Body of pancreas (tissue), 4 donors: Measurements from ENCODE around the gene BMP6. TPM values are rescaled to one million over a fixed set of nuclear protein-coding genes. Genes with fewer than 3 reads are reported as not detected.

ENCODE experiments used
- ATAC-seq: fragments of 150-250 bp; one replicate; pipeline ENCODE4 v1.9.1; 2016
- DNase-seq, 4 donors: peaks; one replicate each; pipeline ENCODE4 v3.0.0-alpha.2; 2019
- H3K27ac ChIP-seq, 4 donors: fragments of 200-600 bp; sonication (generic); 1 replicate in 3 of 4; 2 replicates in 1 of 4; pipeline versions ENCODE4 v1.5.1 to v1.6.1; 2016 to 2019; ENCODE audit warnings: mild to moderate bottlenecking in 1 of 4, mixed read lengths in 1 of 4, moderate library complexity in 1 of 4
- H3K27me3 ChIP-seq, 2 donors: fragments of 200-600 bp; sonication (generic); one replicate each; pipeline ENCODE4 v1.6.0; 2016; ENCODE audit warnings: mild to moderate bottlenecking in 1 of 2
- H3K36me3 ChIP-seq, 2 donors: fragments of 200-600 bp; sonication (generic); replicated peaks in 1 of 2; 2 replicates each; pipeline ENCODE4 v1.5.1; 2016; ENCODE audit warnings: low read depth in 2 of 2; ENCODE audit not compliant: insufficient read depth in 1 of 2
- H3K4me1 ChIP-seq: fragments of 200-600 bp; sonication (generic); one replicate; pipeline ENCODE4 v1.6.0; 2016
- H3K4me3 ChIP-seq, 2 donors: fragments of 200-600 bp; sonication (generic); 1 replicate in 1 of 2; 2 replicates in 1 of 2; pipeline ENCODE4 v1.5.1; 2016 to 2019
- H3K9me3 ChIP-seq, 3 donors: fragments of 200-600 bp; sonication (generic); 1 replicate in 2 of 3; 2 replicates in 1 of 3; pipeline ENCODE4 v1.5.1; 2016
- CTCF ChIP-seq, 7 experiments: fragments of 450-650 bp in 4 of 7; fragments of 200-600 bp in 3 of 7; sonication (generic) in 3 of 7; IDR thresholded peaks; one replicate each; pipeline ENCODE4 v1.5.1; 2016 to 2019; ENCODE audit warnings: antibody characterized with exemption in 7 of 7
- POLR2A ChIP-seq, 3 donors: fragments of 450-650 bp; IDR thresholded peaks; one replicate each; pipeline ENCODE4 v1.6.1; 2016; ENCODE audit warnings: antibody characterized with exemption in 3 of 3, mild to moderate bottlenecking in 2 of 3
- WGBS, 2 donors: methylation state at CpG; one replicate each; pipeline ENCODE4 v1.1.5; 2017; 5-methylcytosine and 5-hydroxymethylcytosine counted together
- intact Hi-C: fragments of 100-400 bp; cut with DNase I; formaldehyde crosslinking; loops from one replicate; pipeline ENCODE4 v1.15.1; 2023
- total RNA-seq, 2 donors: library from RNA; depleted of rRNA; stranded (reverse); fragments of >200 nt; gene quantifications; one replicate each; pipeline ENCODE4 v1.1.0, GENCODE V29; 2016

The BMP6 gene
- total RNA-seq, 2 donors from 2014 or later: 1.6 to 1.8 TPM

DNA sequence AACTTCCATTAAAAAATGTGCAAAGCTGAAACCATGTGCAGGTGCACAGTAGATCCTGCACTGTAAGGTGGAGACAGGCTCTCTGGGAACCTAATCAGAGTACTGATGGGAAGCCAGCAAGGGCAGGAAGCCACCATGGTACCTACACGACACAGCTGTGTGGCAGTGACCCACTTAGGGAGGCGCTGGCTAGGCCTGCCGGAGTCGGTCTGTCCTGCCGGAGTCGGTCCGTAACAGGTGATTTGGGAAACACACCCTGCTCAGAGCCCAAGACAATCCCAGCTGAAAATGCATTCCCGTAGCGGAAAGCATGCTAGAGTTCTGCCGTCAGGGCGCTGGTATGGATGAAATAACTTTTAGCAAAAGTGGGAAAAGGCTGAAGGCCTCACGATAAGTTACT is 167.4 kb downstream of the BMP6 start:
- H3K4me3 ChIP-seq: no peak overlapping the region
- DNase-seq (no peak), ATAC-seq (no peak)
- H3K4me1 ChIP-seq: no peaks in the 10 kb centered on the region
- intact Hi-C loops: no loop called here
- no peak overlapping the region for H3K27ac ChIP-seq
- no peaks in the 10 kb centered on the region for H3K9me3 ChIP-seq
- TF ChIP-seq POLR2A (IDR thresholded peaks at IDR 0.05): no peak
- no peak for TF ChIP-seq CTCF (IDR thresholded peaks at IDR 0.05)
- H3K27me3 ChIP-seq: no peaks in the 10 kb centered on the region
- 97% methylated on average over 12 of the region's 12 CpGs for WGBS, 2 donors
- H3K36me3 ChIP-seq: peaks cover 24 to 65% of the 10 kb centered on the region in 2 donors

DNA sequence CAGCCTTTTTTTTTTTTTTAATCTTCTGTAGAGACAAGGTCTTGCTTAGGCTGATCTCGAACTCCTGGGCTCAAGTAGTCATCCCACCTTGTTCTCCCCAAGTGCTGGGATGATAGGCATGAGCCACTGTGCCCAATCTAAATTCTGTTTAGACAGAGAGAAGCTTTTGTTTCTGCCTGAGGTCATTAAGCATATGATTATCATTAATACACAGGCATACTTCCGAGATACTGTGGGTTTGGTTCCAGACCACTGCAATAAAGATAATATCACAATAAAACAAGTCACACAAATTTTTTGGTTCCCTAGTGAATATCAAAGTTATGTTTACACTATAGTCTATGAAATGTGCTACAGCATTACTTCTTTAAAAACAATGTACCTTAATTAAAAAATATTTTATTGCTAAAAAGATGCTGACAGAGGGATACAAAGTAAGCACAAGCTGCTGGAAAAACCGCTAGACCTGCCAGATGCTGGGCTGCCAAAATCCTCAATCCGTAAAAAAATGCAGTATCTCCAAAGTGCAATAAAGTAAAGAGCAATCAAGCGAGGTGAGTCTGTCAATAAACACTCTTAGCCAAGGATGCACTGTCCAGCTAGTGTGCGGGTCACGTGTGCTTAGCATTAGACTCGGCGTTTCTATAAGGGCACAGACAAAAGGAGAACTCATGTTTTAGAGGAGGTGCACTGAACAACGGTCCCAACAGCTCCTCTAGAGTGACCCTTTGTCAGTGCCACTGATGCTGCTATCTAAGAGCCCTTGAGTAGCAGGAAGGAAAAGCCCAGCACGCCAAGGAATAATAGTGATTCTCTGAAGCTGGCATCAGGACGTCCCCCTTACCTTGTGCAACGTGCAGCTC is 168.6 kb downstream of the BMP6 start:
- H3K27ac ChIP-seq: no peak overlapping the region
- no peak for TF ChIP-seq CTCF (IDR thresholded peaks at IDR 0.05)
- TF ChIP-seq POLR2A (IDR thresholded peaks at IDR 0.05): no peak
- peaks cover 24 to 61% of the 10 kb centered on the region in 2 donors for H3K36me3 ChIP-seq
- H3K4me3 ChIP-seq: no peak overlapping the region
- H3K4me1 ChIP-seq: peaks cover 7% of the 10 kb centered on the region
- WGBS, 2 donors: 76 to 83% methylated on average over 13 of the region's 13 CpGs
- intact Hi-C loops: no loop called here
- no peaks in the 10 kb centered on the region for H3K27me3 ChIP-seq
- DNase-seq: no peak
- no peaks in the 10 kb centered on the region for H3K9me3 ChIP-seq
- no peak for ATAC-seq

- DNase-seq: no peak
- Histone ChIP-seq H3K9me3 (no peaks in the 10 kb centered on the region), H3K4me1 (peaks cover 13% of the 10 kb centered on the region), H3K27me3 (no peaks in the 10 kb centered on the region), H3K4me3 (no peak overlapping the region), H3K36me3 (peaks cover 24 to 61% of the 10 kb centered on the region in 2 donors), H3K27ac (no peak overlapping the region)
- no peak for ATAC-seq
- TF ChIP-seq POLR2A (IDR thresholded peaks at IDR 0.05) (no peak), CTCF (IDR thresholded peaks at IDR 0.05) (no peak)
- 80 to 94% methylated on average over 4 to 7 of the region's 7 CpGs for WGBS, 2 donors
- intact Hi-C loops: no loop called here
Observed at GRCh38 chr6:7895125-7895423, 169.2 kb downstream of the BMP6 start.

DNA sequence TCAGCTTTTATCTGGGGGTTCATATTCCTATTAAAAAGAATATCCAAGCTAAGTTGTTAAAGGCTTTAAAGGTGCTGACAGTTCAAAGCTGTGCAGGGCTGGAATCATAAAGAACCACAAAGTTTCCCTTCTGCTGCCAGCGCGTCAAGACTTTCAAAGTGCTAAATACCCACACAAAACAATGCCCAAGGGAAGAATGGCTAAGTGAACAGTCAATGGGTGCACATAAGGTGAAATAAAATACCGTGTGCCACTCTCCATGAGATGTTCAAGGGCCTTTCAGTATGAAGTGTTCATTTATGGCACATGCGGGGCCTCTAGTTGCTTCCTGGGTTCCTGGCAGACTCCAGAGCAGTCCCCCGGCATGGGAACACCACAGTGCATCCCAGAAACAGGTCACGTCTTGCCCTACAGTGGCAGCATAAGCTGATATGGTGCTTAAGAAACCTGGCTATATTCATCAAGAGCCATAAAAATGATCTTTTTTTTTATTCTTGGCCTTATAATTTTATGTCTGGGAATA is 170.6 kb downstream of the BMP6 start:
- Histone ChIP-seq H3K4me1 (peaks cover 22% of the 10 kb centered on the region), H3K4me3 (no peak overlapping the region), H3K27me3 (no peaks in the 10 kb centered on the region), H3K9me3 (no peaks in the 10 kb centered on the region), H3K27ac (no peak overlapping the region), H3K36me3 (peaks cover 24 to 51% of the 10 kb centered on the region in 2 donors)
- 92 to 94% methylated on average over 6 of the region's 6 CpGs for WGBS, 2 donors
- ATAC-seq (no peak), DNase-seq (no peak)
- no peak for TF ChIP-seq CTCF (IDR thresholded peaks at IDR 0.05)
- no peak for TF ChIP-seq POLR2A (IDR thresholded peaks at IDR 0.05)
- intact Hi-C loops: no loop called here
